HUES64 (cell line): Measurements from ENCODE around the gene KCNK4.
"Not testable (repeated sequence)": the region's sequence is repeated elsewhere in the genome, so short reads cannot be mapped to it uniquely, and the experiment has no call there.

Experiments
- H3K27ac ChIP-seq: 2 replicates; pipeline ENCODE4 v1.7.0; 2013; ENCODE audit warnings: low read depth, low read length, inconsistent platforms
- H3K27me3 ChIP-seq: 2 replicates; pipeline ENCODE4 v1.6.1; 2013; ENCODE audit warnings: mild to moderate bottlenecking, low read length; ENCODE audit not compliant: insufficient read depth
- H3K36me3 ChIP-seq: 2 replicates; pipeline ENCODE4 v1.6.1; 2013; ENCODE audit warnings: mild to moderate bottlenecking, low read length; ENCODE audit not compliant: insufficient read depth
- H3K4me1 ChIP-seq: 2 replicates; pipeline ENCODE4 v1.6.1; 2013; ENCODE audit warnings: mild to moderate bottlenecking, low read length, moderate library complexity; ENCODE audit not compliant: insufficient read depth
- H3K4me3 ChIP-seq: 2 replicates; pipeline ENCODE4 v1.5.1; 2013; ENCODE audit warnings: mild to moderate bottlenecking, low read length, moderate library complexity
- H3K9ac ChIP-seq: 2 replicates; pipeline ENCODE4 v1.6.1; 2013; ENCODE audit warnings: mild to moderate bottlenecking, low read depth, low read length
- H3K9me3 ChIP-seq: 2 replicates; pipeline ENCODE4 v1.6.1; 2013; ENCODE audit warnings: low read depth, low read length; ENCODE audit not compliant: insufficient read depth
- WGBS: fragments of 150-250, 120-280 bp; methylation state at CpG from one replicate; pipeline ENCODE4 v1.1.7; 2013; ENCODE audit warnings: missing lambda C conversion rate; 5-methylcytosine and 5-hydroxymethylcytosine counted together

KCNK4 gene

GRCh38 chr11:64323373-64323772 is 32.3 kb downstream of the KCNK4 start:
- H3K4me3 ChIP-seq: no peak overlapping the region
- H3K27ac ChIP-seq: no peak overlapping the region

GRCh38 chr11:64323984-64324383 is 32.9 kb downstream of the KCNK4 start:
- H3K36me3 ChIP-seq: peaks cover 20% of the 10 kb centered on the region
- H3K9me3 ChIP-seq, H3K27ac ChIP-seq, H3K4me3 ChIP-seq, H3K9ac ChIP-seq, H3K27me3 ChIP-seq: not testable (repeated sequence)
- peaks cover 11% of the 10 kb centered on the region; the same call in 1 of the 2 replicates for H3K4me1 ChIP-seq
- 91% methylated on average over 4 of the region's 4 CpGs for WGBS

More at GRCh38 chr11:64323373-64323772, 32.3 kb downstream of the KCNK4 start:
- peaks cover 20% of the 10 kb centered on the region for H3K36me3 ChIP-seq
- H3K27me3 ChIP-seq: no peaks in the 10 kb centered on the region
- peaks cover 12% of the 10 kb centered on the region; the same call in 1 of the 2 replicates for H3K4me1 ChIP-seq
- WGBS: 86% methylated on average over 5 of the region's 5 CpGs
- H3K9ac ChIP-seq: no peak overlapping the region
- H3K9me3 ChIP-seq: no peaks in the 10 kb centered on the region

- Histone ChIP-seq H3K9me3 (no peaks in the 10 kb centered on the region), H3K4me3 (no peak overlapping the region), H3K27me3 (no peaks in the 10 kb centered on the region), H3K27ac (peak overlapping the region; percentile 70; the same call in 1 of the 2 replicates), H3K4me1 (peaks cover 4% of the 10 kb centered on the region; the same call in 1 of the 2 replicates), H3K9ac (no peak overlapping the region), H3K36me3 (peaks cover 20% of the 10 kb centered on the region)
- 81% methylated on average over 9 of the region's 11 CpGs for WGBS
These were observed 33.8 kb downstream of the KCNK4 start for GRCh38 chr11:64324692-64325469.

- no peak overlapping the region for H3K9ac ChIP-seq
- 90% methylated on average over 2 of the region's 2 CpGs for WGBS
- no peaks in the 10 kb centered on the region for H3K27me3 ChIP-seq
- no peaks in the 10 kb centered on the region for H3K9me3 ChIP-seq
- H3K27ac ChIP-seq: no peak overlapping the region
- H3K4me1 ChIP-seq: peaks cover 8% of the 10 kb centered on the region
- H3K4me3 ChIP-seq: no peak overlapping the region
- no peaks in the 10 kb centered on the region for H3K36me3 ChIP-seq
These were observed 36.3 kb downstream of the KCNK4 start for GRCh38 chr11:64327375-64327774.

GRCh38 chr11:64327993-64328392 is 36.9 kb downstream of the KCNK4 start:
- Histone ChIP-seq H3K9me3 (no peaks in the 10 kb centered on the region), H3K36me3 (no peaks in the 10 kb centered on the region), H3K4me3 (no peak overlapping the region), H3K27ac (no peak overlapping the region), H3K4me1 (peaks cover 8% of the 10 kb centered on the region), H3K27me3 (no peaks in the 10 kb centered on the region), H3K9ac (no peak overlapping the region)
- 97% methylated on average over 3 of the region's 3 CpGs for whole genome bisulfite sequencing

- peaks cover 4% of the 10 kb centered on the region; the same call in 1 of the 2 replicates for H3K4me1 ChIP-seq
- H3K9me3 ChIP-seq: no peaks in the 10 kb centered on the region
- H3K27ac ChIP-seq: no peak overlapping the region
- H3K27me3 ChIP-seq: no peaks in the 10 kb centered on the region
- H3K4me3 ChIP-seq: no peak overlapping the region
- no peak overlapping the region for H3K9ac ChIP-seq
- 74% methylated on average over 11 of the region's 11 CpGs for WGBS
- no peaks in the 10 kb centered on the region for H3K36me3 ChIP-seq
These were observed 39.8 kb downstream of the KCNK4 start for GRCh38 chr11:64330888-64331287.

- H3K4me1 ChIP-seq: peaks cover 4% of the 10 kb centered on the region; the same call in 1 of the 2 replicates
- no peaks in the 10 kb centered on the region for H3K27me3 ChIP-seq
- H3K27ac ChIP-seq: no peak overlapping the region
- no peak overlapping the region for H3K4me3 ChIP-seq
- H3K9ac ChIP-seq: no peak overlapping the region
- H3K9me3 ChIP-seq: no peaks in the 10 kb centered on the region
- no peaks in the 10 kb centered on the region for H3K36me3 ChIP-seq
- 77% methylated on average over 20 of the region's 20 CpGs for WGBS
These were observed 40.7 kb downstream of the KCNK4 start for GRCh38 chr11:64331569-64332371.

GRCh38 chr11:64333556-64333955 is 42.5 kb downstream of the KCNK4 start:
- WGBS: 94% methylated on average over 8 of the region's 8 CpGs
- Histone ChIP-seq H3K9me3 (no peaks in the 10 kb centered on the region), H3K4me1 (peaks cover 4% of the 10 kb centered on the region; the same call in 1 of the 2 replicates), H3K36me3 (no peaks in the 10 kb centered on the region), H3K9ac (no peak overlapping the region), H3K27me3 (no peaks in the 10 kb centered on the region), H3K27ac (no peak overlapping the region), H3K4me3 (no peak overlapping the region)

- Histone ChIP-seq H3K9me3 (no peaks in the 10 kb centered on the region), H3K4me3 (no peak overlapping the region), H3K36me3 (no peaks in the 10 kb centered on the region), H3K27ac (no peak overlapping the region), H3K27me3 (no peaks in the 10 kb centered on the region), H3K9ac (no peak overlapping the region), H3K4me1 (peaks cover 4% of the 10 kb centered on the region; the same call in 1 of the 2 replicates)
- 60% methylated on average over 11 of the region's 13 CpGs for WGBS
These were observed 43.9 kb downstream of the KCNK4 start for GRCh38 chr11:64334764-64335735.

GRCh38 chr11:64337538-64338249 is 46.6 kb downstream of the KCNK4 start:
- Histone ChIP-seq H3K27me3 (no peaks in the 10 kb centered on the region), H3K9me3 (no peaks in the 10 kb centered on the region), H3K4me1 (peaks cover 5% of the 10 kb centered on the region; the same call in 1 of the 2 replicates), H3K9ac (no peak overlapping the region), H3K4me3 (no peak overlapping the region), H3K36me3 (no peaks in the 10 kb centered on the region), H3K27ac (no peak overlapping the region)
- 94% methylated on average over 7 of the region's 8 CpGs for WGBS
